Uterus (tissue), 2 donors: ENCODE measurements around the gene THAP10.
A peak's percentile ranks its signal among the peaks of the same experiment; 100 is the strongest.

Experiments
- CTCF ChIP-seq, 4 experiments: fragments of 200-600 bp in 2 of 4; fragments of 450-650 bp in 2 of 4; sonication (generic) in 2 of 4; IDR thresholded peaks; one replicate each; pipeline ENCODE4 v1.5.1; 2016 to 2019; ENCODE audit warnings: antibody characterized with exemption in 4 of 4, mild to moderate bottlenecking in 2 of 4, moderate library complexity in 1 of 4
- POLR2A ChIP-seq, 2 donors: fragments of 450-650 bp; IDR thresholded peaks; one replicate each; pipeline ENCODE4 v1.6.1; 2016; ENCODE audit warnings: antibody characterized with exemption in 2 of 2, mild to moderate bottlenecking in 1 of 2, moderate library complexity in 1 of 2

GRCh38 chr15:70892912-70893560 is 803 bp upstream of the THAP10 start:
- TF ChIP-seq CTCF (IDR thresholded peaks at IDR 0.05) (peak; percentile 24 to 49 (median 34)), POLR2A (IDR thresholded peaks at IDR 0.05) (no peak)
